ENCODE data around the gene CTNNBIP1.

DNA sequence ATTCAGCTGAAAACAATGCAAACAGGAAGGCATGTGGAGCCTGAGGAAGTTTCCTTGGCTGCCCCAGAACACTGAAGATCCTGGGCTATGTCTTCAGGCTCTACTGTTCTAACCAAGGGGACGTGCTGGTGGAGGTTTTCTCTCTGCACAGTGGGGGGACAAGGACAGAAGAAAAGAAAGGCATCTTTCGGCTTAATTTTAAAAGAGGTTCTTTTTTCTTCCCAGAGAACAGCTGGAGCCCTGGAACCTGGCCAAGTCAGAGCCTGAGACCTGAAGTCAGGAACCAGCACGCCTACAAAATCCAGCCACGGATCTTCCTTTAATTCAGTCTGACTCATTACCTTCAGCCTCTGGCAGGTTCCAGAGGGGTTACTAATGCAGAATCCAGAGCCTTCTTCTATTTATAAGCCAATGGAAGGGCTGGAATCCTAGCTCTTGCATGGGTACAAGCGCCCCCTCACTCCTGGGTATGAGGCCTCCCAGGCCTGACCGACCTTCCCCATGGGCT, 19.8 kb downstream of the CTNNBIP1 start:
- TF ChIP-seq, protein P1, sequence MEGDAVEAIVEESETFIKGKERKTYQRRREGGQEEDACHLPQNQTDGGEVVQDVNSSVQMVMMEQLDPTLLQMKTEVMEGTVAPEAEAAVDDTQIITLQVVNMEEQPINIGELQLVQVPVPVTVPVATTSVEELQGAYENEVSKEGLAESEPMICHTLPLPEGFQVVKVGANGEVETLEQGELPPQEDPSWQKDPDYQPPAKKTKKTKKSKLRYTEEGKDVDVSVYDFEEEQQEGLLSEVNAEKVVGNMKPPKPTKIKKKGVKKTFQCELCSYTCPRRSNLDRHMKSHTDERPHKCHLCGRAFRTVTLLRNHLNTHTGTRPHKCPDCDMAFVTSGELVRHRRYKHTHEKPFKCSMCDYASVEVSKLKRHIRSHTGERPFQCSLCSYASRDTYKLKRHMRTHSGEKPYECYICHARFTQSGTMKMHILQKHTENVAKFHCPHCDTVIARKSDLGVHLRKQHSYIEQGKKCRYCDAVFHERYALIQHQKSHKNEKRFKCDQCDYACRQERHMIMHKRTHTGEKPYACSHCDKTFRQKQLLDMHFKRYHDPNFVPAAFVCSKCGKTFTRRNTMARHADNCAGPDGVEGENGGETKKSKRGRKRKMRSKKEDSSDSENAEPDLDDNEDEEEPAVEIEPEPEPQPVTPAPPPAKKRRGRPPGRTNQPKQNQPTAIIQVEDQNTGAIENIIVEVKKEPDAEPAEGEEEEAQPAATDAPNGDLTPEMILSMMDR (IDR thresholded peaks at IDR 0.05; ENCODE audit: low read depth, low read length) = no peak
- TF ChIP-seq POLR2A (IDR thresholded peaks at IDR 0.05; ENCODE audit: extremely low read depth, insufficient read length) (no peak), MYC (IDR thresholded peaks at IDR 0.05; ENCODE audit: low read depth, low read length) (no peak)
- TF ChIP-seq, protein P2, sequence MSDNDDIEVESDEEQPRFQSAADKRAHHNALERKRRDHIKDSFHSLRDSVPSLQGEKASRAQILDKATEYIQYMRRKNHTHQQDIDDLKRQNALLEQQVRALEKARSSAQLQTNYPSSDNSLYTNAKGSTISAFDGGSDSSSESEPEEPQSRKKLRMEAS (IDR thresholded peaks at IDR 0.05; ENCODE audit: low read depth, low read length) = no peak

All from NB4 (cell line).